ENCODE results near the gene RNF186.
"Not testable (repeated sequence)": the region's sequence is repeated elsewhere in the genome, so short reads cannot be mapped to it uniquely, and the experiment has no call there.

RNF186 gene

DNA sequence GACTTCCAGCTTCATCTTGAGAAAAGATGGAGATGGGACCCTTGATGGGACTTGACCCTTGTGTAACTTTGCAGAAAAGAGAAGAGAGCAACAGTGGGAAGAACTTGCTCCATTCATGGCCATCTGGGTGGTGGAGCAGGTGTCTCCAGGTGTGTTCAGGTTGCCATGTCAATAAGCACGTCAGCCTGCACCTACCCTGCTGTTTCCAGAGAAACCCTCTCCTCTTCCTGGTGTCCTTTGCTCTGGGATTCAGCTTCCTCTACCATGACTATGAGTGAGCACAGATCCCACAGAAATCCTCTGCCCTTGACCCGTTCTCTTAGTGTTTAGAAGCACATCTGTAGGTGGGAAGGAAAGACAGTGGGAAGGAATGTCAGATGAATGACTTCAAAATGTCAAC, 45.3 kb upstream of the RNF186 start:
- H3K4me3 ChIP-seq (ENCODE audit: low read depth, low read length), result no peak overlapping the region
- peaks cover 7% of the 10 kb centered on the region for H3K9me3 ChIP-seq (ENCODE audit: severe bottlenecking)
- H3K27ac ChIP-seq, result no peak overlapping the region
- H3K36me3 ChIP-seq, result no peaks in the 10 kb centered on the region
- H3K27me3 ChIP-seq (ENCODE audit: insufficient read depth, low read depth, severe bottlenecking), result no peaks in the 10 kb centered on the region
- no peak for DNase-seq
- TF ChIP-seq, protein P1, sequence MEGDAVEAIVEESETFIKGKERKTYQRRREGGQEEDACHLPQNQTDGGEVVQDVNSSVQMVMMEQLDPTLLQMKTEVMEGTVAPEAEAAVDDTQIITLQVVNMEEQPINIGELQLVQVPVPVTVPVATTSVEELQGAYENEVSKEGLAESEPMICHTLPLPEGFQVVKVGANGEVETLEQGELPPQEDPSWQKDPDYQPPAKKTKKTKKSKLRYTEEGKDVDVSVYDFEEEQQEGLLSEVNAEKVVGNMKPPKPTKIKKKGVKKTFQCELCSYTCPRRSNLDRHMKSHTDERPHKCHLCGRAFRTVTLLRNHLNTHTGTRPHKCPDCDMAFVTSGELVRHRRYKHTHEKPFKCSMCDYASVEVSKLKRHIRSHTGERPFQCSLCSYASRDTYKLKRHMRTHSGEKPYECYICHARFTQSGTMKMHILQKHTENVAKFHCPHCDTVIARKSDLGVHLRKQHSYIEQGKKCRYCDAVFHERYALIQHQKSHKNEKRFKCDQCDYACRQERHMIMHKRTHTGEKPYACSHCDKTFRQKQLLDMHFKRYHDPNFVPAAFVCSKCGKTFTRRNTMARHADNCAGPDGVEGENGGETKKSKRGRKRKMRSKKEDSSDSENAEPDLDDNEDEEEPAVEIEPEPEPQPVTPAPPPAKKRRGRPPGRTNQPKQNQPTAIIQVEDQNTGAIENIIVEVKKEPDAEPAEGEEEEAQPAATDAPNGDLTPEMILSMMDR (IDR thresholded peaks at IDR 0.05; ENCODE audit: low read depth, low read length), result no peak

DNA sequence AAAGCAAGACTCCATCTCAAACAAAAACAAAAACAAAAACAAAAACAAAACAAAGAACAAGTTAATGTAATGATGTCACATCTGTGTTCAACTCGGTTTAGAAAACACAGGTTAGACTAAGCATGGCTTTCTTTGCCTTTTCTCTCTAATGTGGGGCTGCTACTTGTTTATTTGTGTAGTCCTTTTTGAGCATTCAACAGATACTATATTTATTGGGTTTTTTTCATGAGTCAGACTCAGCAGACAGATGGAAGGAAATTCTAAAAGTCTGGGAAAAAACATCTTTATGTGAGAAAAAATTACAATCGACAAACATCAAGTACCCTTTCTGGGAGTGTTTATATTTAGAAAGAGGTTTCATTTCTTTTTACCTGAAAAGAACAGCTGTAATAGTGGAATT, 44.8 kb upstream of the RNF186 start:
- no peak for DNase-seq
- no peaks in the 10 kb centered on the region for H3K27me3 ChIP-seq (ENCODE audit: insufficient read depth, low read depth, severe bottlenecking)
- no peak overlapping the region for H3K27ac ChIP-seq
- peaks cover 7% of the 10 kb centered on the region for H3K9me3 ChIP-seq (ENCODE audit: severe bottlenecking)
- H3K36me3 ChIP-seq, result no peaks in the 10 kb centered on the region
- TF ChIP-seq, protein P1 (IDR thresholded peaks at IDR 0.05; ENCODE audit: low read depth, low read length), result no peak
- H3K4me3 ChIP-seq (ENCODE audit: low read depth, low read length), result no peak overlapping the region

DNA sequence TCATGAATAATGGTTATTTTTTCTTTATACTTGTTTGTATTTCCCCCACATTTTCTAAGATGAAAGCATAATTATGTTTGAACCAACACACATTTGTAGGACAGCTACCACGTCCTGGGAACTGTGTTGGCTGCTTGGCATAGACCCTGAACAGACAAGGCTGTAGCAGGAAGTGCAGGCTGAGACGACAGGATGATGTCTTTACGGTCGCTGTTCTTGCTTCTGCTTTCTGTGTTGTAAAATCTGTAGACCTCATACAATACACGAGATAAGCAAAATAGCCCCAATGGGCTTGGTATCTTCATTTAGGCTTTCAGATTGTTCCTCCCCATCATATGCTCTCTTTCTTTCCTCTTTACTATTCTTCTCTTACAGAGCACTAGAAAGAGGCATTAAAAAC, 43.8 kb upstream of the RNF186 start:
- Histone ChIP-seq H3K9me3 (ENCODE audit: severe bottlenecking) (peaks cover 7% of the 10 kb centered on the region), H3K27me3 (ENCODE audit: insufficient read depth, low read depth, severe bottlenecking) (no peaks in the 10 kb centered on the region), H3K4me3 (ENCODE audit: low read depth, low read length) (no peak overlapping the region), H3K27ac (no peak overlapping the region), H3K36me3 (no peaks in the 10 kb centered on the region)
- no peak for DNase-seq
- TF ChIP-seq, protein P1 (IDR thresholded peaks at IDR 0.05; ENCODE audit: low read depth, low read length), result no peak

DNA sequence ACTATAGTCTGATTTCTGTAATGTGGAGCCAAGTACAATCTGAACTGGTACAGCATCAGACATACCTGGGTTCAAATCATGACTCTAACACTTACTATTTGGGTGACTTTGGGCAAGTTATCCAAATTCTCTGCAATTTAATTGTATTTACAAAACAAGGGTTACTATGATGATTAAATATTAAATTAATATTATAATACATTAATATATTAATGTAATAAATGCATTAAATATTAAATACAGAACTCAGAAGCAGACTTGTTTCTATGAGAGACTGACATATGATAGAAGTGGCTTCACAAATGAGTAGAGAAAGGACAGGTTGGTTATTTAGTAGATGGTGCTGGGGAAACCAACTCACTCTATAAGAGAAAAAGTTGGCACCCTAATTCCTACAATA, 39.8 kb upstream of the RNF186 start:
- TF ChIP-seq, protein P1 (IDR thresholded peaks at IDR 0.05; ENCODE audit: low read depth, low read length), result no peak

DNA sequence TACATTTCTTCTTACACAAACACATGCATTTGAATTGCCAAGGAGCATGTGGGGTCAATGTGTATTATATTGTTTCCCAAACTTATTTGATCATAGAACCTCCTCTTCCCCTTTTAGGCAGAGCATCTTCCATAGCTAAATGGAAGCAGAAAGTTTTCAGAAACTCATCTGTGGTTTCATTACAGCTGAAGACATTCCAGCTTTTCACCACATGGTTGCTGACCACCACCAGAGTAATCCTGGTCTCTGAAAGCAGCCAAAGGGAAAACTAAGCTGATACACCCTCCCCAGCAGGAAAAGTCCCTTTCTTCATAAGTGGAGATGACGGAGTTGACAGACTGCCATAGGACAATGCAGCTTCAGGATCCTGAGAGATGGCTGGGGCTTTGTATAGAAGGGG, 37.0 kb upstream of the RNF186 start:
- DNase-seq, result no peak
- Histone ChIP-seq H3K27ac (no peak overlapping the region), H3K36me3 (no peaks in the 10 kb centered on the region), H3K27me3 (ENCODE audit: insufficient read depth, low read depth, severe bottlenecking) (no peaks in the 10 kb centered on the region), H3K9me3 (ENCODE audit: severe bottlenecking) (no peaks in the 10 kb centered on the region), H3K4me3 (ENCODE audit: low read depth, low read length) (no peak overlapping the region)
- TF ChIP-seq, protein P1 (IDR thresholded peaks at IDR 0.05; ENCODE audit: low read depth, low read length), result no peak

More for the DNA sequence above, 39.8 kb upstream of the RNF186 start:
- DNase-seq, result no peak
- Histone ChIP-seq H3K4me3 (ENCODE audit: low read depth, low read length) (no peak overlapping the region), H3K27ac (no peak overlapping the region), H3K27me3 (ENCODE audit: insufficient read depth, low read depth, severe bottlenecking) (no peaks in the 10 kb centered on the region), H3K9me3 (ENCODE audit: severe bottlenecking) (no peaks in the 10 kb centered on the region), H3K36me3 (no peaks in the 10 kb centered on the region)

DNA sequence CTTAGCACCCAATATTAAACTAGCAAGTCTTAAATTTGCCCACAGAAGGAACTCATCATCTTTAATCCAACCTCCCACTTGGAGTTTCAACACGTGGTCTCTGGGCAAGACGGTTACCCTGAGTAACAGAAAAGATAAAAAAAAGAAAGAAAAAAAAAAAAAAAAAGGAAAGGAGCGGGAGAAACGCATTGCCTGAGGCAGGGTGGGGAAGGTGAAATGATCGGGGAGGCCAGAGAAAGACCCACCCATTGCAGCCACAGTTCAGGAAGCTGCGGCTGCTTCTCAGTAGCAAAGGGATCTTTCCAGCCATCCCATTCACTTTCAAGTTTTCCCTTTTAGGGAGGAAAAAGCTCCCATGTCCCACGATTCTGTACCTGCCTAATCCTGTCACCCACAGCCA, 35.1 kb upstream of the RNF186 start:
- H3K36me3 ChIP-seq, result no peaks in the 10 kb centered on the region
- no peaks in the 10 kb centered on the region for H3K27me3 ChIP-seq (ENCODE audit: insufficient read depth, low read depth, severe bottlenecking)
- H3K4me3 ChIP-seq (ENCODE audit: low read depth, low read length), result no peak overlapping the region
- H3K9me3 ChIP-seq (ENCODE audit: severe bottlenecking), result no peaks in the 10 kb centered on the region
- TF ChIP-seq, protein P1 (IDR thresholded peaks at IDR 0.05; ENCODE audit: low read depth, low read length), result no peak
- H3K27ac ChIP-seq, result no peak overlapping the region
- DNase-seq, result no peak

DNA sequence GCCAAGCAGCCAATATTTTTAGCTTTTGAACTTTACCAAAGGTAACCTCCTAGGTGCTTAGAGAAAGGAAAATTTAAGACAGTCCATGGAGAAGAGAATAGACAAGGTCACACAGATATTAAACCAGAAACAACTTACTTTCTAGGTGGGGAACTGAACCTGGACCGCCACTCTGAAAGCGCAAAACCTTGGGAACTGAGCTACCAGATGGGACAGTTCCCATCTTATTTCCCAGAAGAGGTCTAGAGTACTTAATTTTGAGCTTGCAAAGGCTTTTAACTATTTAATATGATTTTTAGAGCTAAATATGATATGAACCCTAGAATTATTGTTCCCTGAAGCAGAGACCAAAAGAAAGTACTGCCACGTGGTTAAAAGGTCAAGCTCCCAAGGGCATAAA, 34.2 kb upstream of the RNF186 start:
- not testable (repeated sequence) for H3K9me3 ChIP-seq (ENCODE audit: severe bottlenecking); H3K36me3 ChIP-seq; H3K27ac ChIP-seq; DNase-seq; H3K4me3 ChIP-seq (ENCODE audit: low read depth, low read length); H3K27me3 ChIP-seq (ENCODE audit: insufficient read depth, low read depth, severe bottlenecking)

DNA sequence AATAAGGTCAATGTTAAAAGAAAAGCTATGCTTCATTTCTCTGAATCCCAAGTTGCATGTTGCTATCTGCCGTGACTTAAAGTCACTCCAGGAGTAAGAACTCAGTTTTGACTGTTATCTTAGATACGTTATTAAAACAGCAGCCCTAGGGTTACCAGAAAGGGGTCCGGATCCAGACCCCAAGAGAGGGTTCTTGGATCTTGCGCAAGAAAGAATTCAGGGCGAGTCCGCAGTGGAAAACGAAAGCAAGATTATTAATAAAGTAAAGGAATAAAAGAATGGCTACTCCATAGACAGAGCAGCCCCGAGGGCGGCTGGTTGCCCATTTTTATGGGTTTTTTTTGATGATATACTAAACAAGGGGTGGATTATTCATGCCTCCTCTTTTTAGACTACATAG, 32.3 kb upstream of the RNF186 start:
- H3K36me3 ChIP-seq; H3K4me3 ChIP-seq (ENCODE audit: low read depth, low read length); DNase-seq; H3K27ac ChIP-seq; H3K27me3 ChIP-seq (ENCODE audit: insufficient read depth, low read depth, severe bottlenecking); H3K9me3 ChIP-seq (ENCODE audit: severe bottlenecking): not testable (repeated sequence)
